Body of pancreas (tissue), 4 donors: Measurements from ENCODE around the gene INTS15.

ENCODE experiments used
- CTCF ChIP-seq, 7 experiments: fragments of 450-650 bp in 4 of 7; fragments of 200-600 bp in 3 of 7; sonication (generic) in 3 of 7; IDR thresholded peaks; one replicate each; pipeline ENCODE4 v1.5.1; 2016 to 2019; ENCODE audit warnings: antibody characterized with exemption in 7 of 7
- POLR2A ChIP-seq, 3 donors: fragments of 450-650 bp; IDR thresholded peaks; one replicate each; pipeline ENCODE4 v1.6.1; 2016; ENCODE audit warnings: antibody characterized with exemption in 3 of 3, mild to moderate bottlenecking in 2 of 3

GRCh38 chr7:6613706-6614105 is 23.9 kb downstream of the INTS15 start:
- TF ChIP-seq CTCF (IDR thresholded peaks at IDR 0.05): no peak
- TF ChIP-seq POLR2A (IDR thresholded peaks at IDR 0.05): no peak
